Ectodermal cell (in vitro differentiated cells): ENCODE data around the gene LPIN1.

Source experiments
- H3K27ac ChIP-seq: 2 replicates; pipeline ENCODE4 v1.7.0; 2013; ENCODE audit warnings: mild to moderate bottlenecking, low read depth, low read length; ENCODE audit not compliant: insufficient read depth, poor library complexity, severe bottlenecking
- H3K27me3 ChIP-seq: 2 replicates; pipeline ENCODE4 v1.7.0; 2013; ENCODE audit warnings: mild to moderate bottlenecking, low read length; ENCODE audit not compliant: insufficient read depth, control insufficient read depth, poor library complexity, severe bottlenecking
- H3K36me3 ChIP-seq: one replicate; pipeline ENCODE4 v1.7.0; 2013; ENCODE audit warnings: low read length; ENCODE audit not compliant: control insufficient read depth, insufficient read depth
- H3K4me1 ChIP-seq: one replicate; pipeline ENCODE4 v1.7.0; 2013; ENCODE audit warnings: low read length; ENCODE audit not compliant: control insufficient read depth, insufficient read depth
- H3K4me3 ChIP-seq: 2 replicates; pipeline ENCODE4 v1.7.0; 2013; ENCODE audit warnings: low read depth, low read length, control low read depth; ENCODE audit not compliant: insufficient read depth
- H3K9me3 ChIP-seq: 2 replicates; pipeline ENCODE4 v1.7.0; 2013; ENCODE audit warnings: mild to moderate bottlenecking, low read length, moderate library complexity; ENCODE audit not compliant: control insufficient read depth
- WGBS, 2 experiments: methylation state at CpG; one replicate each; pipeline ENCODE4 v1.1.7; 2013; ENCODE audit warnings: missing lambda C conversion rate in 2 of 2; 5-methylcytosine and 5-hydroxymethylcytosine counted together

LPIN1 gene

DNA sequence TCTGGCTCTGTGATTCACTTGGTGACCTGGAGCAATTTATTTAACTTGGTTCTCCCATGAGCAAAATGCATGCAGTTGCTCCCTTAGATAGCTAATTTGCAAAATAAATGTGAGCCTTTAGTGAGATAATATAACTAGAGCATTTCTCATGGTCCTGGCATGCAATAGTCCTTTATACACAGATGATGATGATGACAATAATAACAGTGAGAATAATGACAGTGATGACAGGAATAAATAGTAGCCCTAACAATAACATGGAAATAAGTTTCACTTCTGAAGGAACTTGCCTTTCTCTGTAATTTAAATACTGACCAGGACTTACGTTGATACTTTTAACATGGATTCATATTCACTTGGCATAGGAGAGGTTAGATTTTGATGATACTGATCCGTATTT is 49.2 kb downstream of the LPIN1 start:
- no peaks in the 10 kb centered on the region for H3K9me3 ChIP-seq
- H3K4me3 ChIP-seq: no peak overlapping the region
- no peaks in the 10 kb centered on the region for H3K27me3 ChIP-seq
- H3K4me1 ChIP-seq: no peaks in the 10 kb centered on the region
- peaks cover 41% of the 10 kb centered on the region for H3K36me3 ChIP-seq
- 90 to 96% methylated on average over 2 of the region's 2 CpGs for WGBS, 2 experiments
- H3K27ac ChIP-seq: no peak overlapping the region

GRCh38 chr2:11796190-11797171 is 50.0 kb downstream of the LPIN1 start:
- Histone ChIP-seq H3K4me1 (no peaks in the 10 kb centered on the region), H3K36me3 (peaks cover 41% of the 10 kb centered on the region), H3K27ac (no peak overlapping the region), H3K27me3 (no peaks in the 10 kb centered on the region), H3K4me3 (no peak overlapping the region), H3K9me3 (no peaks in the 10 kb centered on the region)
- 93 to 95% methylated on average over 18 of the region's 18 CpGs for WGBS, 2 experiments

DNA sequence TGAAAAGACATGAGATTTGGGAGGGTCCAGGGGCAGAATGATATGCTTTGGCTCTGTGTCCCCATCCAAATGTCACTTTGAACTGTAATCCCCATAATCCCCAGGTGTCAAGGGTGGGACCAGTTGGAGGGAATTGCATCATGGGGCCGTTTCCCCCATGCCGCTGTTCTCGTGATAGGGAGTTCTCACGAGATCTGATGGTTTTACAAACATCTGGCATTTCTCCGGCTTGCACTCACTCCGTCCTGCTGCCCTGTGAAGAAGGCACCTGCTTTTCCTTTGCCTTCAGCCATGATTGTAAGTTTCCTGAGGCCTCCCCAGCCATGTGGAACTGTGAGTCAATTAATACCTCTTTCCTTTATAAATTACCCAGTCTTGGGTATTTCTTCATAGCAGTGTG is 51.4 kb downstream of the LPIN1 start:
- H3K27ac ChIP-seq: no peak overlapping the region
- H3K9me3 ChIP-seq: no peaks in the 10 kb centered on the region
- 89% methylated on average over 6 of the region's 6 CpGs for WGBS, 2 experiments
- H3K4me1 ChIP-seq: no peaks in the 10 kb centered on the region
- peaks cover 32% of the 10 kb centered on the region for H3K36me3 ChIP-seq
- H3K4me3 ChIP-seq: no peak overlapping the region
- no peaks in the 10 kb centered on the region for H3K27me3 ChIP-seq

DNA sequence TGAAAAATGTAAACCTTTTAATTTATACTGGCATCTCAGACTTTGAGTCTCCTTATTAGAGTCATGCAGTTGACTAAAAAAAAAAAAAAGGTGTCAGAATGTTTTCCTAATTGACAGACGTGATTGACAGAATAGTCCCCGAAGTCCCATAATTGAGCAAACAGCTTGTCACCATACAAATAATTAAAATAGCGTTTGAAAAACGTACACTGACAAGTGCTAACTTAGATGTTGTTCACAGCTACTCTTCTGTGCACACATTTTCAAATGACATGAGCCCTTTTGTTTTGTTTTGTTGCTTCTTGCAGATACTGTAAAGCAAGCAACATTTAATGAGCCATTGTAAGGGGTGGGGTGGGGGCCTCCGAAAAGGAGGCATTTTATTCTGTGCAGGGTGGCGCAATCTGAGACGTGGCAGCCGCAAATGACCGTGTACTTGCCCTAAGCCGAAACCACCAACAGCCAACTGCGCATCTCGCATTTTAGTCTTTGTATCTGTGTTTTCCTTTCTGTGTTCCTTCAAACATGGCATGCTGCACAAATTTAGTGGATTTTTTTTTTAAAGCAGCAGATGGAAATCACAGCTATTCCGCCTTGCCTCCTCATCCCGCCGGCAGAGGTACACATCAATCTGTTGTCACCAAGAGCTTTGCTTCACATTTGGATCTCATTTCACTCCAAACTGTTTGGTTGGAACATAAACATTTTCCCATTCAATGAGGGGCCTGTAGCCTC is 52.4 kb downstream of the LPIN1 start:
- Histone ChIP-seq H3K27me3 (no peaks in the 10 kb centered on the region), H3K9me3 (no peaks in the 10 kb centered on the region), H3K36me3 (peaks cover 30% of the 10 kb centered on the region), H3K4me3 (no peak overlapping the region), H3K27ac (no peak overlapping the region), H3K4me1 (no peaks in the 10 kb centered on the region)
- 96% methylated on average over 15 of the region's 15 CpGs for WGBS, 2 experiments

DNA sequence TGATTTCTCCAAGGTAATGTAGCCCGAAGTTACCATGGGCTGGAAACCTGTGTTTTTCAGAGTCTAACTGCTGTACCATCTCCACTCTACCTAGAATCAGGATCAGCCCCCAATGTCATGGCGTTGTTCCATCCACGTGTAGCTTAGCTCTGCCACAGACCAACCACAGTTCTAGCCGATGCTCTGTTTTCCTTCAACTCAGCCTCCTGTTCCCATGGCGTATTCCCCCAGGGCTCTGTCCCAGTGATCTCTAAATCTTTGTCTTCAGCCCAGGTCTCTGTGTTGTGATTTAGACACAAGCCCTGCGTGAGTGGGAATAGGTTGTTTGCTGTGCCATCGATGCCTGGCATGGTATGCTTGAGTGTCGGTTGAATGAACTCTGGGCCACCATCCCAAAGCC is 53.4 kb downstream of the LPIN1 start:
- no peak overlapping the region for H3K4me3 ChIP-seq
- H3K4me1 ChIP-seq: no peaks in the 10 kb centered on the region
- H3K9me3 ChIP-seq: no peaks in the 10 kb centered on the region
- H3K36me3 ChIP-seq: peaks cover 32% of the 10 kb centered on the region
- H3K27me3 ChIP-seq: no peaks in the 10 kb centered on the region
- WGBS, 2 experiments: 89 to 91% methylated on average over 8 of the region's 8 CpGs
- H3K27ac ChIP-seq: no peak overlapping the region

- H3K9me3 ChIP-seq: no peaks in the 10 kb centered on the region
- no peaks in the 10 kb centered on the region for H3K4me1 ChIP-seq
- no peak overlapping the region for H3K27ac ChIP-seq
- no peaks in the 10 kb centered on the region for H3K27me3 ChIP-seq
- 95 to 96% methylated on average over 11 of the region's 11 CpGs for WGBS, 2 experiments
- H3K4me3 ChIP-seq: no peak overlapping the region
- peaks cover 29% of the 10 kb centered on the region for H3K36me3 ChIP-seq
Measured at GRCh38 chr2:11802782-11803191, 56.4 kb downstream of the LPIN1 start.

DNA sequence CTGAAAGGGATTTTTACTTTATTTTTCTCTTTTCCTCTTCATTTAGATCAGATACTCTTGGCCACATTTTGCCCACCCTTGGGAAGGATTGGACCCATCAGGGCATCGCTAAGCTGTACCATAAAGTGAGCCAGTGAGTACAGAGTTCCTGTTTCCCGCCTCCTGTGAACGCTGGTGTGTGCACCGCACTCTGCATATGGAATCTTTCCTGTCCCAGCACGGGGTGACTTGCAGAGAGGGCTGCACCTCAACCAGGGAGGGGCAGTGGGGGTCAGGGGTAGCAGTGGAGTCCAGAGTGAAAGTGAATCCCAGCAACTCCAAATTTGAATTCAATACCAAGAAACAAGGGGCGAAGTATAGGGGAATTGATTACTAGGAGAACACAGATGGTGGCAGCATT is 58.6 kb downstream of the LPIN1 start:
- no peaks in the 10 kb centered on the region for H3K9me3 ChIP-seq
- WGBS, 2 experiments: 96 to 97% methylated on average over 6 of the region's 6 CpGs
- no peaks in the 10 kb centered on the region for H3K4me1 ChIP-seq
- peaks cover 29% of the 10 kb centered on the region for H3K36me3 ChIP-seq
- H3K27ac ChIP-seq: no peak overlapping the region
- no peak overlapping the region for H3K4me3 ChIP-seq
- no peaks in the 10 kb centered on the region for H3K27me3 ChIP-seq

DNA sequence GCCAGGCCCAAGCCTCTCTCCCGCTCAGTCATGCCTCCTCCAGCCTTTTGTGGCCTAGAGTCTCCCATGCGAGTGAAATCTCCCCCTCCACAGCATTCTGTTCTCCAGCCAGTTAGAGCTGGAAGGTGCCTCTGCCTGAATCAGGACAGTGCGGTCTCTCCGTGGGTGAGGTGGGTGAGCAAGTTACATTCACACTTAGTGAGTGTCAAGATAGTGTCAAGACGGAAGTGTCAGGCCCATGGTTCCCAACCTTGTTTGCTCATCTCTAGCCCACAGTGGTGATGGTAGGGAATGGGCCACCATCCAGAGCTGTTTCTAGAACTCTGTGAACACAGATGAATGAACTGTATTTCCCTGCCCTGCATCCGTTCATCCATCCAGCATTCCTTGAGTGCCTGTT is 59.5 kb downstream of the LPIN1 start:
- Histone ChIP-seq H3K36me3 (peaks cover 29% of the 10 kb centered on the region), H3K27ac (no peak overlapping the region), H3K27me3 (no peaks in the 10 kb centered on the region), H3K4me3 (no peak overlapping the region), H3K4me1 (no peaks in the 10 kb centered on the region), H3K9me3 (no peaks in the 10 kb centered on the region)
- WGBS, 2 experiments: 91 to 96% methylated on average over 6 of the region's 6 CpGs

- Histone ChIP-seq H3K36me3 (peaks cover 29% of the 10 kb centered on the region), H3K4me1 (no peaks in the 10 kb centered on the region), H3K27me3 (no peaks in the 10 kb centered on the region), H3K27ac (no peak overlapping the region), H3K9me3 (no peaks in the 10 kb centered on the region), H3K4me3 (no peak overlapping the region)
- WGBS, 2 experiments: 94% methylated on average over 11 of the region's 11 CpGs
Measured at GRCh38 chr2:11807156-11808015, 61.0 kb downstream of the LPIN1 start.
